OCI-LY7 (cell line): ENCODE results near the gene KLHDC10. TPM values are rescaled to one million over a fixed set of nuclear protein-coding genes. Genes with fewer than 3 reads are reported as not detected.
"Not testable (repeated sequence)": the region's sequence is repeated elsewhere in the genome, so short reads cannot be mapped to it uniquely, and the experiment has no call there.

ENCODE experiments used
- BruUV-seq: library from RNA; stranded (reverse); fragments of 400-500 nt; replicated peaks from 2 replicates; lab custom pipeline; 2021; lab: Mats Ljungman, UMichigan
- CTCF ChIA-PET: fragments of 300-600 bp; sonication (Branson Sonifier 250); formaldehyde crosslinking; loops from one replicate; lab custom pipeline; 2022; ENCODE audit warnings: antibody characterized with exemption; ENCODE audit not compliant: unreplicated experiment; lab: Charles Lee
- POLR2A ChIA-PET: fragments of 300-600 bp; sonication (Branson Sonifier 250); formaldehyde crosslinking; loops from one replicate; lab custom pipeline; 2022; ENCODE audit warnings: antibody characterized with exemption; lab: Charles Lee
- DNase-seq: peaks from one replicate; pipeline ENCODE4 v3.0.0-alpha.2; 2015; ENCODE audit warnings: low spot score
- H2AFZ ChIP-seq: fragments of 200-600 bp; sonication (generic), shearing (Covaris generic); 2 replicates; pipeline ENCODE4 v1.6.1; 2014; ENCODE audit warnings: mild to moderate bottlenecking, antibody characterized with exemption, low read length, moderate library complexity
- H3K27ac ChIP-seq: fragments of 200-600 bp; sonication (generic); 2 replicates; pipeline ENCODE4 v1.5.1; 2014; ENCODE audit warnings: mixed run types, low read depth, mild to moderate bottlenecking, moderate library complexity, low read length, inconsistent platforms; ENCODE audit not compliant: poor library complexity, severe bottlenecking
- H3K36me3 ChIP-seq: fragments of 200-600 bp; sonication (generic); 2 replicates; pipeline ENCODE4 v1.6.1; 2014; ENCODE audit warnings: mild to moderate bottlenecking, antibody characterized with exemption, low read length, moderate library complexity, mixed read lengths; ENCODE audit not compliant: insufficient read depth
- H3K4me1 ChIP-seq: fragments of 200-600 bp; sonication (generic); 2 replicates; pipeline ENCODE4 v1.5.1; 2014; ENCODE audit warnings: mild to moderate bottlenecking, low read length; ENCODE audit not compliant: insufficient read depth, poor library complexity, severe bottlenecking
- H3K4me2 ChIP-seq: fragments of 200-600 bp; sonication (generic); 2 replicates; pipeline ENCODE4 v1.6.1; 2014; ENCODE audit warnings: mild to moderate bottlenecking, low read length
- H3K4me3 ChIP-seq: fragments of 200-600 bp; sonication (generic); 2 replicates; pipeline ENCODE4 v1.5.1; 2014; ENCODE audit warnings: mild to moderate bottlenecking, low read depth, low read length; ENCODE audit not compliant: poor library complexity, severe bottlenecking
- H3K79me2 ChIP-seq: fragments of 200-600 bp; sonication (generic); 2 replicates; pipeline ENCODE4 v1.6.1; 2016; ENCODE audit warnings: low read depth, mild to moderate bottlenecking, low read length, moderate library complexity, mixed read lengths; ENCODE audit not compliant: insufficient read depth
- H3K9me2 ChIP-seq: fragments of 200-600 bp; sonication (generic); 2 replicates; pipeline ENCODE4 v1.6.1; 2016; ENCODE audit warnings: mild to moderate bottlenecking, low read length, mixed read lengths; ENCODE audit not compliant: insufficient read depth
- H3K9me3 ChIP-seq: fragments of 200-600 bp; sonication (generic); 2 replicates; pipeline ENCODE4 v1.6.1; 2014; ENCODE audit warnings: mild to moderate bottlenecking, mixed run types, low read length, mixed read lengths
- H4K20me1 ChIP-seq: fragments of 200-600 bp; sonication (generic); 2 replicates; pipeline ENCODE4 v1.6.1; 2014; ENCODE audit warnings: mild to moderate bottlenecking, antibody characterized with exemption, low read length, moderate library complexity, mixed read lengths; ENCODE audit not compliant: insufficient read depth
- EZH2phosphoT487 ChIP-seq: fragments of 200-600 bp; sonication (generic); IDR thresholded peaks from 2 replicates; pipeline ENCODE4 v1.6.1; 2018; ENCODE audit warnings: low read depth, borderline replicate concordance, mild to moderate bottlenecking, mixed run types, antibody characterized with exemption, low read length, moderate library complexity, mixed read lengths
- intact Hi-C: fragments of 100-400 bp; cut with micrococcal nuclease; formaldehyde crosslinking; loops from one replicate; pipeline ENCODE4 v1.10.0; 2022; ENCODE audit not compliant: unreplicated experiment
- total RNA-seq, 2 experiments: library from RNA; depleted of rRNA in 1 of 2; stranded (reverse); fragments of >200 nt in 1 of 2; shearing (Covaris generic) in 1 of 2; gene quantifications; 2 replicates each; pipeline ENCODE4 v1.2.3, GENCODE V29; 2014 to 2022
- TF ChIP-seq, protein P1 (sequence below): fragments of 200-600 bp; sonication (generic); conservative IDR thresholded peaks from 2 replicates; pipeline ENCODE4 v1.5.1; 2014; ENCODE audit warnings: mild to moderate bottlenecking, antibody characterized with exemption, low read length, moderate library complexity, mixed read lengths

KLHDC10 gene
- total RNA-seq, 2 experiments from 2014 or later = 15.9 to 21.2 TPM

DNA sequence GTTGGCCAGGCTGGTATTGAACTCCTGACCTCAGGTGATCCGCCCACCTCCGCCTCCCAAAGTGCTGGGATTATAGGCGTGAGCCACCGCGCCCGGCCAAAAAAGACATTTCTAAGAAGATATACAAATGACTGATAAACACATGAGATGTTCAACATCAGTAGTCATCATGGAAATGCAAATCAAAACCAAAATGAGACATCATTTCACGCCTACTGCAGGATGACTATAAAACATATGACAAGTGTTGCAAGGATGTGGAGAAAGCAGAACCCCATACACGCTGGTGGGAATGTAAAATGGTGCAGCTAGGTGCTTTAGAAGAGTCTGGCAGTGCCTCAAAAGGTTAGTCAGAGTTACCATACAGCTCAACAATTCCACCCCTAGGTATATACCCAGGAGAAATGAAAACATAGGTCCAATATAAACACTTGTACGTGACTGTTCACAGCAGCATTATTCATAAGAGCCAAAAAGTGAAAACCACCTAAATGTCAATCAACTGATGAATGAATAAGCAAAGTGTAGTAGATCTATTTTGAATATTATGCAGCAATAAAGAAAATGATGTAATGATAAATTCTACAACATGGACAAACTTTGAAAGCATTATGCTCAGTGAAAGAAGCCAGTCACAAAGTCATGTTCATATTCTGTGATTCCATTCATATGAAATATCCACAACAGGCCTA is 110.4 kb downstream of the KLHDC10 start:
- BruUV-seq = no TSS peak
- Histone ChIP-seq H3K36me3 (peaks cover 84% of the 10 kb centered on the region), H3K4me2 (no peak overlapping the region), H3K9me3 (no peaks in the 10 kb centered on the region), H3K79me2 (no peaks in the 10 kb centered on the region), H3K4me1 (no peaks in the 10 kb centered on the region), H2AFZ (no peak overlapping the region), H4K20me1 (no peaks in the 10 kb centered on the region), H3K4me3 (no peak overlapping the region), H3K27ac (no peak overlapping the region), H3K9me2 (no peaks in the 10 kb centered on the region)
- intact Hi-C loops = loop anchor here (5.0 kb wide), 1 partner anchor 58 kb away; no protein-coding TSS in a partner anchor
- CTCF ChIA-PET = no interaction called here
- POLR2A ChIA-PET = interaction anchor here (1.3 to 2.4 kb wide), 2 partner anchors 10 to 16 kb away, joined by 4 to 12 read pairs; no protein-coding TSS in a partner anchor
- no peak for DNase-seq
- TF ChIP-seq, protein P1, sequence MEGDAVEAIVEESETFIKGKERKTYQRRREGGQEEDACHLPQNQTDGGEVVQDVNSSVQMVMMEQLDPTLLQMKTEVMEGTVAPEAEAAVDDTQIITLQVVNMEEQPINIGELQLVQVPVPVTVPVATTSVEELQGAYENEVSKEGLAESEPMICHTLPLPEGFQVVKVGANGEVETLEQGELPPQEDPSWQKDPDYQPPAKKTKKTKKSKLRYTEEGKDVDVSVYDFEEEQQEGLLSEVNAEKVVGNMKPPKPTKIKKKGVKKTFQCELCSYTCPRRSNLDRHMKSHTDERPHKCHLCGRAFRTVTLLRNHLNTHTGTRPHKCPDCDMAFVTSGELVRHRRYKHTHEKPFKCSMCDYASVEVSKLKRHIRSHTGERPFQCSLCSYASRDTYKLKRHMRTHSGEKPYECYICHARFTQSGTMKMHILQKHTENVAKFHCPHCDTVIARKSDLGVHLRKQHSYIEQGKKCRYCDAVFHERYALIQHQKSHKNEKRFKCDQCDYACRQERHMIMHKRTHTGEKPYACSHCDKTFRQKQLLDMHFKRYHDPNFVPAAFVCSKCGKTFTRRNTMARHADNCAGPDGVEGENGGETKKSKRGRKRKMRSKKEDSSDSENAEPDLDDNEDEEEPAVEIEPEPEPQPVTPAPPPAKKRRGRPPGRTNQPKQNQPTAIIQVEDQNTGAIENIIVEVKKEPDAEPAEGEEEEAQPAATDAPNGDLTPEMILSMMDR = no peak

DNA sequence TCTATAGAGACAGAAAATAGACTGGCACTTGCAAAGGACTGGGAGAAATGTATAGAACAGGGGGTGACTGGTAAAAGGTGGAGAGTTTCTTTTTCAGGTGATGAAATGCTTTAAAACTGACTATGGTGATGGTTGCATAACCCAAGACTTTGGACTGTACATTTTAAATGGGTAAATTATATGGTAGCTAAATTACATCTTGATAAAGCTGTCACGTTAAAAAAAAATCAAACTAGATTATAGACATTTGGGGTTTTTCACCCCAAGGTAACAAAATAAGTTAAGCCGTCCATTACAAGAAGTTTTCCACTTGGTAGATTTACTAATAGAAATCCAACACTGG is 110.9 kb downstream of the KLHDC10 start:
- Histone ChIP-seq H3K4me3 (no peak overlapping the region), H3K36me3 (peaks cover 89% of the 10 kb centered on the region), H3K4me2 (no peak overlapping the region), H3K9me2 (no peaks in the 10 kb centered on the region), H2AFZ (no peak overlapping the region), H3K27ac (no peak overlapping the region), H3K9me3 (no peaks in the 10 kb centered on the region), H4K20me1 (no peaks in the 10 kb centered on the region), H3K79me2 (no peaks in the 10 kb centered on the region), H3K4me1 (no peaks in the 10 kb centered on the region)
- no peak for TF ChIP-seq EZH2phosphoT487
- TF ChIP-seq, protein P1 = no peak
- ChIA-PET CTCF (no interaction called here), POLR2A (interaction anchor here (0.7 to 2.4 kb wide), 7 partner anchors 10 to 45 kb away, joined by 3 to 12 read pairs (median 3); partner anchors contain the start of gene TMEM209)
- no peak for DNase-seq
- intact Hi-C loops = loop anchor here (5.0 kb wide), 1 partner anchor 59 kb away; no protein-coding TSS in a partner anchor
- BruUV-seq = no TSS peak

DNA sequence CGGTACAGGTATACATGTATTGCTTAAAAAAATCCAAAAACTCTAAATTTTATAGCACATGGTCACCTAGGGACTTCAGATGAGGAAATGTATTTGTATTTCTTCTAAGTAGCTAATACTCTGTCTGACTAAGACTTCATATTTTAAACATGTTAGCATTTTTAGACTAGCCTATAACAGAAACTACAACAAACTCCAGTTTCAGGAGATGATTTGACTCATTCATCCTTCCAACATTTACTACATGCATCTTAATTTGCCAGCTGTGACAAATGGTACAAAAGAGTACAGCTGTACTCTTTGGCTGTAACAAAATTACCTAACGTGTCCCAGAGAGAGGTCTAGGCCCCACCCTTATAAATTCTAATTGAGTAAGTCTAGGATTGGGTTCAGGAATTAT is 112.7 kb downstream of the KLHDC10 start:
- ChIA-PET POLR2A (interaction anchor here (0.7 to 2.4 kb wide), 4 partner anchors 11 to 236 kb away, joined by 3 to 12 read pairs (median 4); partner anchors contain the start of gene TMEM209), CTCF (no interaction called here)
- Histone ChIP-seq H2AFZ (no peak overlapping the region), H3K4me1 (no peaks in the 10 kb centered on the region), H3K4me3 (no peak overlapping the region), H3K9me2 (no peaks in the 10 kb centered on the region), H3K9me3 (no peaks in the 10 kb centered on the region), H3K27ac (no peak overlapping the region), H3K36me3 (peaks cover 89% of the 10 kb centered on the region), H3K79me2 (no peaks in the 10 kb centered on the region), H3K4me2 (no peak overlapping the region), H4K20me1 (no peaks in the 10 kb centered on the region)
- no peak for DNase-seq
- TF ChIP-seq, protein P1 = no peak
- TF ChIP-seq EZH2phosphoT487 = no peak
- intact Hi-C loops = loop anchor here (5.0 kb wide), 1 partner anchor 61 kb away; no protein-coding TSS in a partner anchor
- no TSS peak for BruUV-seq

DNA sequence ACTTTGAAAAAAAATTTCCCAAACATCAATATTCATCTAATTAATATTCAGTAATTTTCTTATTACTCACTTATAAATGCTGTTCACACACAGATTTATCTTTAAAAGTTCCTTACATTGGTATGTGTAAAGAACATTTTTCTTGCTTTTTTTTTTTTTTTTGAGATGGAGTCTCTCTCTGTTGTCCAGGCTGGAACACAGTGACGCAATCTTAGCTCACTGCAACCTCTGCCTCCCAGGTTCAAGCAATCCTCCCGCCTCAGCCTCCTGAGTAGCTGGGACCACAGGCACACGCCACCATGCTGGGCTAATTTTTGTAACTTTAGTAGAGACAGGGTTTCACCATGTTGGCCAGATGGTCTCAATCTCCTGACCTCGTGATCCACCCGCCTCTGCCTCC is 114.0 kb downstream of the KLHDC10 start:
- H2AFZ ChIP-seq, H3K4me1 ChIP-seq, H3K79me2 ChIP-seq, H3K27ac ChIP-seq, H3K9me3 ChIP-seq, H3K4me2 ChIP-seq, H3K4me3 ChIP-seq, DNase-seq, H3K9me2 ChIP-seq, H4K20me1 ChIP-seq, CTCF ChIA-PET, BruUV-seq: not testable (repeated sequence)
- peaks cover 88% of the 10 kb centered on the region for H3K36me3 ChIP-seq
- POLR2A ChIA-PET = interaction anchor here (0.6 to 1.4 kb wide), 5 partner anchors 10 to 240 kb away, joined by 3 to 4 read pairs (median 3); no protein-coding TSS in a partner anchor
- intact Hi-C loops = loop anchor here (5.0 kb wide), 1 partner anchor 62 kb away; no protein-coding TSS in a partner anchor
